ENCODE results near the gene TM7SF2. TPM values are rescaled to one million over a fixed set of nuclear protein-coding genes. Genes with fewer than 3 reads are reported as not detected.
A peak's percentile ranks its signal among the peaks of the same experiment; 100 is the strongest.

The TM7SF2 gene
- total and polyA plus RNA-seq, 2 of the 13 experiments (the other 11 are each of a cell fraction or from before 2014, with no cell fraction given) = 56.0 to 66.9 TPM

DNA sequence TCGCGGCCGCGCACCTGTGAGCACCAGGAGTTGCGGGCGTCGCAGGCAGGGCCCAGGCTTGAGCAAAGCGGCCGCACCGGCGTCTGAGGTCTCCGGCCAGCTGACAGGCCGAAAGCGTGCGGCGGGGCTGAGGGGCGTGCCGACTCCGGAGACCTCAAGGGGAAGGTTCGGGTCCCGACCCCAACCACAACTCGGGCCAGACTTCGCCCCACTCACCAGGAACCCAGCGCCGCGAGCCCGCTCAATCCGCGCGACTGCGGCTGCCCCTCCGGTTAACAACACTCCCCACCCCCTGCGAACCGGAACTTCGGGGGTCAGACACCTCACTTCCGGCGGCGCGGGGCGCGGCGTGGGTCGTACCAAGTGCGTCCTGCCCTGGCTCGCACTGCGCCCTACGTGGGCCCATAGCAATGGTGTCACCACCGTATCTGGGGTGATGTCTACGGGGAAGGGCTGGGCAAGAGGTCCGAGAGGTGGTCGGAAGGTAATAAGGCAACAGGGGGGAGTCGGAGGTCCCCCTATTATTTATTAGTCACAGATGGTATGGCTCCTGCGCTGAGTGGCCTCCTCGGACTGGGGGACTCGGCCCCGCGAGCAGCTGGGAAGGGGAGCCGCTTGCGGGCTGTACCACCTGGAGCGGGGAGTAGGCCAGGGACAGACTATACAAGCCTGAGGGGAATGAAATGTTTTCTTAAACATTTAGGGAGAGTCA lies 22.7 kb downstream of the TM7SF2 start, which contains the start of gene SYVN1 (continued):
- TF ChIP-seq, protein P1, sequence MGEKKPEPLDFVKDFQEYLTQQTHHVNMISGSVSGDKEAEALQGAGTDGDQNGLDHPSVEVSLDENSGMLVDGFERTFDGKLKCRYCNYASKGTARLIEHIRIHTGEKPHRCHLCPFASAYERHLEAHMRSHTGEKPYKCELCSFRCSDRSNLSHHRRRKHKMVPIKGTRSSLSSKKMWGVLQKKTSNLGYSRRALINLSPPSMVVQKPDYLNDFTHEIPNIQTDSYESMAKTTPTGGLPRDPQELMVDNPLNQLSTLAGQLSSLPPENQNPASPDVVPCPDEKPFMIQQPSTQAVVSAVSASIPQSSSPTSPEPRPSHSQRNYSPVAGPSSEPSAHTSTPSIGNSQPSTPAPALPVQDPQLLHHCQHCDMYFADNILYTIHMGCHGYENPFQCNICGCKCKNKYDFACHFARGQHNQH (CRISPR knock-in tag; IDR thresholded peaks at IDR 0.05) = peak; percentile 52
- TF ChIP-seq ZIK1 (CRISPR knock-in tag; IDR thresholded peaks at IDR 0.05; ENCODE audit: borderline replicate concordance, low read depth) (no peak; the same call in 1 of the 2 replicates), SP140L (CRISPR knock-in tag; IDR thresholded peaks at IDR 0.05; ENCODE audit: borderline replicate concordance) (no peak), ZNF652 (CRISPR knock-in tag; IDR thresholded peaks at IDR 0.05; ENCODE audit: borderline replicate concordance, low read depth) (no peak; the same call in 1 of the 2 replicates), HDAC2 (CRISPR knock-in tag; IDR thresholded peaks at IDR 0.05) (peak; percentile 49; the same call in 1 of the 2 replicates), SMC3 (IDR thresholded peaks at IDR 0.05; ENCODE audit: low read length) (no peak), RFX1 (IDR thresholded peaks at IDR 0.05) (no peak), HNRNPLL (IDR thresholded peaks at IDR 0.05; ENCODE audit: low read depth, low read length, poor library complexity, severe bottlenecking) (no peak), ZZZ3 (CRISPR knock-in tag; IDR thresholded peaks at IDR 0.05; ENCODE audit: borderline replicate concordance) (no peak), DNMT1 (CRISPR knock-in tag; IDR thresholded peaks at IDR 0.05) (peak; percentile 62; the same call in 1 of the 2 replicates), ZNF878 (CRISPR knock-in tag; IDR thresholded peaks at IDR 0.05) (0 out of 2 replicates have a peak, but pooled peaks have one; percentile 34), AHDC1 (CRISPR knock-in tag; IDR thresholded peaks at IDR 0.05; ENCODE audit: borderline replicate concordance) (no peak; the same call in 1 of the 2 replicates), ZNF513 (CRISPR knock-in tag; conservative IDR thresholded peaks at IDR 0.05) (no peak), RXRA (CRISPR knock-in tag; IDR thresholded peaks at IDR 0.05) (peak; percentile 73), ZNF362 (CRISPR knock-in tag; IDR thresholded peaks at IDR 0.05; ENCODE audit: borderline replicate concordance) (peak; percentile 12; the same call in 1 of the 2 replicates), ZNF747 (CRISPR knock-in tag; IDR thresholded peaks at IDR 0.05; ENCODE audit: borderline replicate concordance) (peak; percentile 88), MYC (CRISPR knock-in tag; IDR thresholded peaks at IDR 0.05; ENCODE audit: borderline replicate concordance) (peak; percentile 82; the same call in 1 of the 2 replicates), ZNF703 (CRISPR knock-in tag; IDR thresholded peaks at IDR 0.05; ENCODE audit: borderline replicate concordance) (no peak), SIX1 (CRISPR knock-in tag; IDR thresholded peaks at IDR 0.05; ENCODE audit: borderline replicate concordance) (peak; percentile 14; the same call in 1 of the 2 replicates)

Data from HepG2 (cell line).